HFF-Myc (cell line): ENCODE results near the gene GALNT2.

Experiments used
- DNase-seq: peaks from one replicate; pipeline ENCODE4 v3.0.0-alpha.2; 2011; ENCODE audit warnings: low read depth; ENCODE audit errors: extremely low read depth
- H3K4me3 ChIP-seq: replicated peaks from 2 replicates; pipeline ENCODE4 v1.5.1; 2011; ENCODE audit warnings: low read depth, mild to moderate bottlenecking, control low read depth, low read length
- TF ChIP-seq, protein P1 (sequence below): IDR thresholded peaks from 2 replicates; pipeline ENCODE4 v1.5.1; 2012; ENCODE audit warnings: mild to moderate bottlenecking, low read depth, low read length, control low read depth; ENCODE audit errors: missing control alignments

Gene GALNT2

GRCh38 chr1:230065571-230065970, 1.5 kb upstream of the GALNT2 start:
- H3K4me3 ChIP-seq, result no peak overlapping the region
- TF ChIP-seq, protein P1, sequence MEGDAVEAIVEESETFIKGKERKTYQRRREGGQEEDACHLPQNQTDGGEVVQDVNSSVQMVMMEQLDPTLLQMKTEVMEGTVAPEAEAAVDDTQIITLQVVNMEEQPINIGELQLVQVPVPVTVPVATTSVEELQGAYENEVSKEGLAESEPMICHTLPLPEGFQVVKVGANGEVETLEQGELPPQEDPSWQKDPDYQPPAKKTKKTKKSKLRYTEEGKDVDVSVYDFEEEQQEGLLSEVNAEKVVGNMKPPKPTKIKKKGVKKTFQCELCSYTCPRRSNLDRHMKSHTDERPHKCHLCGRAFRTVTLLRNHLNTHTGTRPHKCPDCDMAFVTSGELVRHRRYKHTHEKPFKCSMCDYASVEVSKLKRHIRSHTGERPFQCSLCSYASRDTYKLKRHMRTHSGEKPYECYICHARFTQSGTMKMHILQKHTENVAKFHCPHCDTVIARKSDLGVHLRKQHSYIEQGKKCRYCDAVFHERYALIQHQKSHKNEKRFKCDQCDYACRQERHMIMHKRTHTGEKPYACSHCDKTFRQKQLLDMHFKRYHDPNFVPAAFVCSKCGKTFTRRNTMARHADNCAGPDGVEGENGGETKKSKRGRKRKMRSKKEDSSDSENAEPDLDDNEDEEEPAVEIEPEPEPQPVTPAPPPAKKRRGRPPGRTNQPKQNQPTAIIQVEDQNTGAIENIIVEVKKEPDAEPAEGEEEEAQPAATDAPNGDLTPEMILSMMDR, result no peak
- DNase-seq, result no peak

GRCh38 chr1:230066031-230066430, 1.0 kb upstream of the GALNT2 start:
- no peak for DNase-seq
- TF ChIP-seq, protein P1, result no peak
- peak overlapping the region; percentile 44 for H3K4me3 ChIP-seq

DNA sequence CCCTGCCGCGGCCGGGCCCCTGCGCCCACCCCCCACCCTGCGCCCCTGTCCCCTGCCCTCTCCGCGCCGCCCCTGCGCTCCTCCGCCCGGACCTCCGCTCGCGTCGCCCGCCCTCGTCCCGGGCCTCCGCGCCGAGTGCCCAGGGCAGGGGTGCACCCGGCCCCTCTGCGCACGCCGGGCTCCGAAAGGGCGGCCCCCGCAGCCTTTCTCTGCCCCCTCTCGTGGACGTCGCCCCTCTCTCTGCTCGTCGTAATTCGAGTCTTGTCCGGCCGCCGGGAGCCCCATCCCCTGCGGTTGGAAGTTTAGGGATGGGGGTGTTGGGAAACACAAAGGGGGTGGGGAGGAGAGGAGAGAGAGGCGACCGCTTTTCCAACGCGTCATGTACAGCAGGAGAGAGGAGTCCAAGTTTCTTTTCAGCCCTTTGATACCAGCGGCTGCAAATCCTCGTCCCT, 407 bp downstream of the GALNT2 start:
- TF ChIP-seq, protein P1, result no peak
- no peak for DNase-seq
- H3K4me3 ChIP-seq, result peak overlapping the region; percentile 80

DNA sequence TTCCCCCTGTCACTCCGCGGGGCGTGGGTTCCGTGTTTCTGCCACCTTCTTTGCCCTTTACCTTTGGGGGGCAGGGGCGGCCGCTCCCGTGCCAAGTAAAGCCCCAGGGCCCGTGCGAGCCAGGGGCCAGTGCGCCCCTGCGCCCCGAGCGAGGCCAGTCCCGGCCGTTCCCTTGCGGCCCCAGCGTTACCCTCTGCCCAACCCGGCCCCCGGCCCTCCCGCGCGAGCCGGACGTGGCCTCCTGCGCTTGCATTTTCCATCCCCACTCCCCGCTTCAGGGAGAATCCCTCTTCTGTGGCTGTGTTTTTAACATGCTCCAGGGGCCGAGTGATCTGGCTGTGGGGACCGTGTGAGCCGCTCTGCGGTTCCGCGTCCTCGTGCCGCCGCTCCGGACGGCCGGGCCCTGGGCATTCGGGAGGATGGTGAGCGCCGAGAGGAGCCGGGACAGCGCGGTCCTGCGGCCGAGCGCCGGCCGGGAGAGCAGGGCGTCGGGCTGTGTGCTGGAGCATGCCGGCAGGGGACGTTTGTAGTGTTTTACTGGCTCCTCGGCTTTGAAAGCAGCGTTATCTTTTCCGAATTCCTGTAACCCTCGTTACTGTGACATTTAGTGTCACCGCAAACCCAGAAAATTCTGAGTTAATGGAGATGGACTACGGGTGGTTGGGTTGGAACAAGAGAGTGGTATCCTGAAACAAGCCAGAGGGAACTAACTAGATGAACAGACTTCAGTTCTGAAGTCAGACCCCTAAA, 1.0 kb downstream of the GALNT2 start:
- peak overlapping the region; percentile 80 for H3K4me3 ChIP-seq
- no peak for DNase-seq
- TF ChIP-seq, protein P1, result no peak

DNA sequence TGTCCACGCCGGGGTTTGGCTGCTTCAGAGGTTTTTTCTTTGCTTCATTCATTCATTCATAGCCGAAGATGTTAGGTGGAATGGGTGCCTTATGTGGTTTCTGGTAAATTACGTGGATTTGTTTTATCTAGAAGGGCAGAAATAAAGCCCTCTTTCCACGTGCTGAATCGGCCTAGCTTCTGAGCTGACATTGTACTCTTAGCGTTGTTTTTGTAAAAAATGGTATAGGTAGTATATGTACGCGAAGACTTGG, 1.5 kb downstream of the GALNT2 start:
- DNase-seq, result no peak
- TF ChIP-seq, protein P1, result no peak

GRCh38 chr1:230068952-230069684, 2.1 kb downstream of the GALNT2 start:
- TF ChIP-seq, protein P1, result no peak
- H3K4me3 ChIP-seq, result peak overlapping the region; percentile 80
- DNase-seq, result no peak

More for the DNA sequence above, 1.5 kb downstream of the GALNT2 start:
- peak overlapping the region; percentile 80 for H3K4me3 ChIP-seq

DNA sequence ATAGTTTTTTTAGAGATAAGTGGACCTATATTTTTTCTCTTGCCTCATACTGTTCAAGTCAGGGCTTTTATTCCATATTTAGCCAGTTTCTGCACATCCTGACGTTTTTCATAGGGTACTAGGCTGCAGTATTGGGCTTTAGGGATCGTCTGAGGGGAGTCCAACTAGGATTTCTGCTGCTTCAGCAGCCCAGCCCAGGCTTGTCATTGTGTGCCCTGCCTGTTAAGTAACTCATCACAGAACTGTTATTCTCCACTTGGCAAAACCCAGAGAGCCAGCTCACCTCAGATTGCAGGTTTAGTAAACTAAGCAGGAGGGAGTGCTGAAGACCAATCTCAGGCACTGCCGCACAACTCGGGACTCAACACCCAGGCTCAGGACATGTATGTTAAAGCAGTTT, 2.8 kb downstream of the GALNT2 start:
- H3K4me3 ChIP-seq, result no peak overlapping the region
- TF ChIP-seq, protein P1, result no peak
- DNase-seq, result no peak
